Cortex of kidney (tissue), 1 donor: Measurements from ENCODE around the gene AKAP12.
"Not testable (repeated sequence)": the region's sequence is repeated elsewhere in the genome, so short reads cannot be mapped to it uniquely, and the experiment has no call there.

Experiments
- DNase-seq: peaks from one replicate; lab custom pipeline; 2025; lab: John Stamatoyannopoulos, UW

AKAP12 gene

GRCh38 chr6:151341476-151342195 lies 101.9 kb downstream of the AKAP12 start:
- no peak for DNase-seq

- DNase-seq, result not testable (repeated sequence)
Observed at GRCh38 chr6:151342750-151343149, 103.0 kb downstream of the AKAP12 start.

- DNase-seq, result no peak
Observed at GRCh38 chr6:151349651-151350270, 110.0 kb downstream of the AKAP12 start.

GRCh38 chr6:151350442-151351145 lies 110.8 kb downstream of the AKAP12 start:
- DNase-seq, result no peak

GRCh38 chr6:151351146-151351700 lies 111.5 kb downstream of the AKAP12 start:
- DNase-seq, result no peak

- DNase-seq, result no peak
Observed at GRCh38 chr6:151351731-151352130, 112.0 kb downstream of the AKAP12 start.

- no peak for DNase-seq
Observed at GRCh38 chr6:151352410-151353396, 112.9 kb downstream of the AKAP12 start.

- DNase-seq, result no peak
Observed at GRCh38 chr6:151353795-151354194, 114.0 kb downstream of the AKAP12 start.

GRCh38 chr6:151356983-151357382 lies 117.2 kb downstream of the AKAP12 start:
- DNase-seq, result not testable (repeated sequence)

GRCh38 chr6:151357758-151358436 lies 118.1 kb downstream of the AKAP12 start:
- DNase-seq, result no peak

GRCh38 chr6:151358475-151358874 lies 118.7 kb downstream of the AKAP12 start:
- no peak for DNase-seq

- no peak for DNase-seq
Observed at GRCh38 chr6:151359486-151359885, 119.7 kb downstream of the AKAP12 start.

- DNase-seq, result no peak
Observed at GRCh38 chr6:151365233-151365632, 125.5 kb downstream of the AKAP12 start.

GRCh38 chr6:151370509-151371078 lies 130.8 kb downstream of the AKAP12 start:
- DNase-seq, result no peak

- DNase-seq, result no peak
Observed at GRCh38 chr6:151372164-151372563, 132.4 kb downstream of the AKAP12 start.

GRCh38 chr6:151374036-151374683 lies 134.4 kb downstream of the AKAP12 start:
- DNase-seq, result no peak

GRCh38 chr6:151375833-151376232 lies 136.1 kb downstream of the AKAP12 start:
- DNase-seq, result no peak

GRCh38 chr6:151376440-151376839 lies 136.7 kb downstream of the AKAP12 start:
- DNase-seq, result no peak

- DNase-seq, result no peak
Observed at GRCh38 chr6:151377095-151377494, 137.3 kb downstream of the AKAP12 start.
